Stimulated activated CD4-positive, alpha-beta T cell treated with anti-CD3 and anti-CD28 coated beads, Interleukin-1b, Interleukin-23, amount 100 ng/mL, for 24 hours (primary cell): ENCODE data around the gene FKBP2.
A peak's percentile ranks its signal among the peaks of the same experiment; 100 is the strongest.

Experiments used
- DNase-seq, 4 experiments: peaks; one replicate each; pipeline ENCODE4 v3.0.0-alpha.2; 2020; ENCODE audit warnings: low read depth in 4 of 4, low spot score in 1 of 4

The FKBP2 gene

GRCh38 chr11:64262271-64263002, 21.5 kb downstream of the FKBP2 start:
- DNase-seq, result no peak

DNA sequence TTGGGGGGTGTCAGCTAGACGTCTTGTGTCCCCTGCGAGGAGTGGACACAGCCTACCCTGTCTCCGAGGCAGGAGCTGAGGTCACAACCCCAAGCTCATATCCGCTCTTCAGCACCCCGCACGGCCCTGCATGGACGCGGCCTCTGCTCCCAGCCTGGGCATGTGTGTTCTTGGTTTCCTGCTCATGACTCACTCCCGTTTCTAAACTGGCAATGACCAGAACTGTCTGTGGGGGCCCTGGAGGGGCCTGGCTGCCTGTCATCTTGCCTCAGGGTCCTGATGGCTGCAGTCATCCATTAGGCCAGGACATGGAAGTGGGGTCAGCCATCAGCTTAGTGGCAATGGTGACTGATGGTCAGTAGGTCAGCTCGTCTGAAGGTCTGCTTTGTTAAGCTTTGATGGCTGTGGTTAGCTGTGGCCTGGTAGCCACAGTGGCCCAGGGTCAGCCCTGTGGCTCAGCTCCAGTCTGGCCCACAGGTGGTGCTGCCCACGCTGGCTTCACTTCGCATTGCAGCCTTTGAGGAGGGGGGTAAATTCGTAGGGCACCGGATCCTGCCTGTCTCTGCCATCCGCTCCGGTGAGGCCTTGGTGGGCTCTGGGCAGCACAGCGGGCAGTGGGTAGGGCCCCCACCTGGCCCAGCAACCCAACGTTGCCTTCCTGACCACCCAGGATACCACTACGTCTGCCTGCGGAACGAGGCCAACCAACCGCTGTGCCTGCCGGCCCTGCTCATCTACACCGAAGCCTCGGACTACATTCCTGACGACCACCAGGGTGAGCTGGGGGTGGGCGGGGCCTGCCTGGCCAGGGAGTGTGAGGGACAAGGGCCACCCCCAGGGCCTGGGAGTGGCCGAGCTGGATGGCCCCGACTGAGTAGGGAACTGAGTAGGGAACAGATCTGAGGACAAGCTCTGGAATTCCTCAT, 22.4 kb downstream of the FKBP2 start:
- no peak for DNase-seq

GRCh38 chr11:64263947-64264317, 23.0 kb downstream of the FKBP2 start:
- no peak for DNase-seq

DNA sequence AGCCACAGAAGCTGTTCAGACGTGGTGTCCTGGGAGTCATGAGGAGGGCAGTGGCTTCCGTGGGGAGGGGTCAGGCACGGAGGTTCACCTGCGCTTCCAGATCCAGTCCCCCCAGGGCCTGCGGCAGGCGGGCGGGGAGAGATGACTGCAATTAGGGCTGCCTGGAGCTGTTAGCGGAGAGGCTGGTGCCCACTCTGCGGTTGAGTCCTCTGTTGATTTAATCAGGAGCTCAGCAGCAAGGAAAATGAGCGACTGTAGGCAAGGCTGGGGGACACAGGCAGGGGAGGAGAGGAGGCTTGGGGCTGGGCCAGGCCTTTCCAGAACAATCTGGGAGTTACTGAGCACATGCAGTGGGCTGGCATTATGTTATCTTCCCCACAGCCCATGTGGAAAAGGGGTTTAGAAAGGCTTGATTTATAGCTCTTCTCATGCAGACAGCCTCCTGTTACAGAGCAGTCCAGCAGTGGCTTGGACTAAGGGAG, 23.5 kb downstream of the FKBP2 start:
- DNase-seq, result no peak

- no peak for DNase-seq
These were observed 24.6 kb downstream of the FKBP2 start for GRCh38 chr11:64265176-64266160.

DNA sequence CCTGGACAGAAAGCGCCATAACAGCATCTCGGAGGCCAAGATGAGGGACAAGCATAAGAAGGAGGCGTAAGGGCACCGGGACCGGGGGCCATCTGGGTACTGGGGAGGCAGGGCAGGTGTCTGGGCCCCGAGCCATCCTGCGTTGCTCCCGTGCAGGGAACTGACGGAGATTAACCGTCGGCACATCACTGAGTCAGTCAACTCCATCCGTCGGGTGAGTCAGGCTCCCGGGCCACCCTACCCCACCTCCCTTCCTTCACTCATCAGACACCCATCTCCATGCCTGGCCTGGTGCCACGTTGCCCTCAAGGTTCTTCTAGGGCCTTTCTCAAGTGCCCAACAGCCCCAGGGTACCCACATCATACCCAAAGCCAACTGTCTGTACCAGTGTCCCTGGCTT, 25.4 kb downstream of the FKBP2 start:
- no peak for DNase-seq

DNA sequence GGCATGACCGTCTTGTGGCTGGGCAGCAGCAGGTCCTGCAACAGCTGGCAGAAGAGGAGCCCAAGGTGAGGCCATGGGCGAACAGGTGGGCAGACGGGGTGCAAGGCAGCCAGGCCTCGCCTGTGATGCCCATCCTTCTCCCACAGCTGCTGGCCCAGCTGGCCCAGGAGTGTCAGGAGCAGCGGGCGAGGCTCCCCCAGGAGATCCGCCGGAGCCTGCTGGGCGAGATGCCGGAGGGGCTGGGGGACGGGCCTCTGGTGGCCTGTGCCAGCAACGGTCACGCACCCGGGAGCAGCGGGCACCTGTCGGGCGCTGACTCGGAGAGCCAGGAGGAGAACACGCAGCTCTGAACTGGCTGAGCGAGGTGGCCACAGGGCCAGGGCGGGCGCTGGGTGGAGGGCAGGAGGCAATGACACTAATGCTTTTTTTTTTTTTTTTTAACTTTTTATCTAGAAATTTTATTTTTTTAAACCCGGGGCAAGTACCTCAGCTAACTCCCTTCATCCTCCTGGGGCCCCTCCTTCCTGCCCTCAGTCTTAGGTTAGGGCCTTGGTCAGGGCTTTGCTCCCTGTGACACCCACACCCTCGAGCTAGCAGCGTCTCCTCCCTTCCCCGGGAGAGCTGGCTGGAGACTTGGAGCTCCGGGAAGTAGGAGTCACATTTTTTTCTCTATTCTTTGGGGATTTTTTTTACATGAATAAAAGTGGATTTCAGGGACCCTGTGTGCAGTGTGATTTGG, 26.5 kb downstream of the FKBP2 start:
- no peak for DNase-seq

- DNase-seq, result no peak
These were observed 27.4 kb downstream of the FKBP2 start for GRCh38 chr11:64268025-64268892.

DNA sequence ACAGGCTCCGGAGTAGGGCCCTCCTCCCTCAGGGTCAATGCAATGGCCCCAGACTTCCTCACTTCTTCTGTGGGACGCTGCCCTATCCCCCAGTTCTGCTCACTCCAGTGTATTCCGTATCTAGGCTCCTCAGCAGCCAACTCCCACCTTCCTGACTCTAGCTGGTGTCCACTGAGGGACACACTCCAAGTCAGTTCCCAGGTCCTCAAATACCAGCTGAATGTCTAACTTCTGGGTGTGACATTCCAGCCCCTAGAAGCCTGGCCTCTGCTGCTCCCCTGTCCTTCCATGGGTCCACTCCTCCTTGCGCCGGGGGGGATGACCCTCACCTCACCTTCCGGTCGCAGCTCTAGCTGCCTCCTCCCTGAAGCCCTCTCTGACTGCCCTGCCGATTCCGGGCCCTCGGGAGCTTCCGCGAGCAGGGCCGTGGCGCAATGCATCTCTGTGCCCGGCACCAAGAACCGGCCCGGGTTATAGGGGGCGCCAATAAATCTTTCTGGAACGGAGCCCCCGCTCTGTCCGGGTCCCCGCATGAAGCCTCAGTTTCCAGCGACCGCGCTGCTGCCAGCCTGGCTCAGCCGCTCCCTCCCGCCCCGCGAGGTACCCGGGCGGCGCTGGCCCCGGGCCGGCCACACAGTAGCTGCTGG, 28.1 kb downstream of the FKBP2 start:
- DNase-seq, result no peak

GRCh38 chr11:64269540-64270220, 28.8 kb downstream of the FKBP2 start:
- DNase-seq, result peak; percentile 93 to 98 (median 96)

- DNase-seq, result no peak
These were observed 34.3 kb downstream of the FKBP2 start for GRCh38 chr11:64275031-64275800.

- no peak for DNase-seq
These were observed 34.9 kb downstream of the FKBP2 start for GRCh38 chr11:64275841-64276240.

DNA sequence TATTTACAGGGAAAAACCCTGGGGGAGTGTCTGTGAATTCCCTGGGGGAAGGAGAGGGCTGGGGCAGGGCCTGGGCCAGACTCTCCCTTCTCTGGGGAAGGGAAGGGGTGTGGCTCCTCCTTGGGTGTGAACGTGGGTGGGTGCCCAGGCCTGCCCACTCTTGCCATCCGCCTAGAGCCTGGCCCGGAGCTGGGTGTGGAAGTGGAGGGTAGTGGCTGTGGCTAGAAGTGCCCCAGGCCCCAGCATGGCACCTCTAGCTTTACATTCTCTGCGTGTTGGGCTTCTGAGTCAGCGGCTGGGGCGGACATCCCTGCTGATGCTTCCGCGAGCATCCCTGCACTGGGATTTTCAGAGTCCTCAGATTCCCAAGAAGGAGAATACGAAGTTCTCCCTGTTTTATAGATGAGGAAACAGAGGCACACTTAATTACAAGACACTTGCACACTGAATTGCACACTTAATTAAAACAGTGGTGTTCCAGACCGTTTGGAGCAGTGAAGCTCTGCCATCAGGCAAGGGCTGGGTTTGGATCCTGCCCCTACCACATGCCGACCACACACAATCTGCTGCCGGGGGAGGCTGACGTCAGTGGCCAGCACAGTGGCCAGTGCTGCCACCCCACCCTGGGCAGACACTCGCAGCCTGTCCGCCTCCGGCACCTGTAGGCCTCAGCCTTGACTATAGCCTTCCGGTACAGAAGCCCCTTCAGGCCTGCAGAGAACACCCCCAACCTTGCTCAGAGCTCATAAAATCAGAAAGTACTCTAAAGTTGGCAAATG, 35.9 kb downstream of the FKBP2 start:
- no peak for DNase-seq

DNA sequence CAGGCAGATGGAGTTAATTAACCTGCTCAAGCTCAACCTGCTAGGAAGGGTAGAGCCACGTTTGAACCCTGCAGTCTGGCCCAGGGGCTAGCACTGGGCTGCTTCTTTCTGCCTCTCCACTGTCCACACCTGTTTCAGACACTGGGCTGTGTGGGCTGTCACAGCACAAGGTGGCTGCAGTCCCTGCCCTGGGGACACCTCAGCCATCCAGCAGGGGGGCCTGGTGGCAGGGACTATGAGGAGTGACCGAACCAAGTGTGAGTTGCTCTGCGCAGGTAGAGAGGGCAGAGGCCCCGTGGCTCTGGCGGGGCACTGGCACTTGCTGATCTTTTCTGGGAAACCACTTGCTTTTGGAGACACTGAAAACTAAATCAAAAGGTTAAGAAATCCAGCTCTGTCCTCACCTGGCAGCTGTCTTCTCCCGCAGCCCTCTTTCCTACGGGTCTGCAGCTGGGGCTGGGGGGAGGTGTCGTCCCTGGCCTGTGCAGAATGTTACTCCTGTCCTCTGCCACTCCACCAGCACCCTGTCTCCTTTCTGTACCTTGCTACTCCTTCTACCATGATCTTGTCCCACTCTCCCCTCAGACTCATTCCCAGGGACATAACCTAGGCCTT, 37.8 kb downstream of the FKBP2 start:
- DNase-seq, result no peak

DNA sequence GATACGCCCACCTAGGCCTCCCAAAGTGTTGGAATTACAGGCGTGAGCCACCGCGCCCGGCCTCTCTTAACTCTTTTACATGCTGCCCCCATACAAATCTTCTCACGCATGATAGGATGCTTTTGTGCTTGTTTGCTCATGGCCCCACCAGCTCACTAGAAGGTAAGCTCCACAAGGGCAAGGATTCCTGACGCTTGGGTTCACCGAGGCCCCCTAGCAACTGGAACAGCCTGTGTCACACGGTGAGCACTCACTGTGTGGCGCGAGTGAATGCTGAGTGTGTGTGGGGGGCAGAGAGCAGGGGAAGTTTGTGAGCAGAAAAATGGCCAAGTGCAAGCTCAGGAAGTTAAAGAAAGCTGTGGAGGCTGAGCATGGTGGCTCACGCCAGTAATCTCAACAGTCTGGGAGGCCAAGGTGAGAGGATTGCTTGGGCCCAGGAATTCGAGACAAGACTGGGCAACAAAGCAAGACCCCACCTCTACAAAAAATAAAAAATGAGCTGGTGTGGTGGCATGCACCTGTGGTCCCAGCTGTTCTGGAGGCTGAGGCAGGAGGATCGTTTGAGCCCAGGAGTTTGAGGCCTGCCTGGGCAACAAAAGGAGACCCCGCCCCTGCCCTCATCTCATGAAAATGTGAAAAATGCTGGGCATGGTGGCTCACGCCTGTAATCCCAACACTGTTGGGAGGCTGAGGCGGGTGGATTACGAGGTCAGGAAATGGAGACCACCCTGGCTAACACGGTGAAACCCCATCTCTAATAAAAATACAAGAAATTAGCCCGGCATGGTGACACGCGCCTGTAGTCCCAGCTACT, 41.3 kb downstream of the FKBP2 start:
- DNase-seq, result no peak

GRCh38 chr11:64283092-64283491, 42.2 kb downstream of the FKBP2 start:
- no peak for DNase-seq
